HepG2 (cell line): ENCODE measurements around the gene TPM1. TPM values are rescaled to one million over a fixed set of nuclear protein-coding genes. Genes with fewer than 3 reads are reported as not detected.

Experiments
- ATAC-seq: fragments of 200-7000 bp; cut with Tn5 transposase; 3 replicates; pipeline ENCODE4 v1.9.1; 2020; ENCODE audit warnings: mild to moderate bottlenecking, moderate library complexity
- BruUV-seq: library from RNA; stranded (reverse); fragments of 400-500 nt; replicated peaks from 2 replicates; lab custom pipeline; 2021; lab: Mats Ljungman, UMichigan
- CTCF ChIA-PET: fragments of 300-600 bp; formaldehyde crosslinking; extraction: SDS; loops from one replicate; lab custom pipeline; 2021; ENCODE audit warnings: low total read pairs, inconsistent platforms, low intra/inter-chr PET ratio; lab: Yijun Ruan, JAX
- POLR2A ChIA-PET: fragments of 350-600 bp; sonication (Branson Sonifier 250); formaldehyde crosslinking; loops from one replicate; lab custom pipeline; 2020; ENCODE audit warnings: antibody characterized with exemption, inconsistent platforms; lab: Yijun Ruan, JAX
- DNase-seq: peaks from one replicate; pipeline ENCODE4 v3.0.0-alpha.2; 2015; ENCODE audit warnings: low spot score
- FAIRE-seq: peaks from 3 replicates; lab custom pipeline; 2011; peaks lifted over from hg19 to GRCh38; lab: Jason Lieb, UNC
- H2AFZ ChIP-seq: one replicate; pipeline ENCODE4 v1.6.1; 2011; ENCODE audit warnings: low read length, inconsistent platforms
- H3K27ac ChIP-seq: fragments of 300-600 bp; 3 replicates; pipeline ENCODE4 v1.8.0; 2011; ENCODE audit warnings: mixed run types, mild to moderate bottlenecking, mixed read lengths, low read length, inconsistent platforms; ENCODE audit not compliant: insufficient read depth; ENCODE audit errors: extremely low read length
- H3K27me3 ChIP-seq, 2 experiments: fragments of 200-600 bp in 1 of 2; 2 replicates in 1 of 2; 3 replicates in 1 of 2; pipeline versions ENCODE4 v1.6.0 to v1.8.0; 2011; ENCODE audit warnings: low read length in 2 of 2, mild to moderate bottlenecking in 2 of 2, moderate library complexity in 2 of 2, inconsistent platforms in 1 of 2; ENCODE audit not compliant: insufficient read depth in 2 of 2, control insufficient read depth in 1 of 2
- H3K36me3 ChIP-seq, 2 experiments: fragments of 200-600 bp in 1 of 2; replicated peaks in 1 of 2; 2 replicates in 1 of 2; 3 replicates in 1 of 2; pipeline versions ENCODE4 v1.5.1 to v1.8.0; 2011; ENCODE audit warnings: low read length in 2 of 2, inconsistent platforms in 1 of 2; ENCODE audit not compliant: insufficient read depth in 2 of 2, control insufficient read depth in 1 of 2
- H3K4me1 ChIP-seq: 2 replicates; pipeline ENCODE4 v1.5.1; 2012; ENCODE audit warnings: low read length, inconsistent platforms; ENCODE audit not compliant: insufficient read depth
- H3K4me2 ChIP-seq: 2 replicates; pipeline ENCODE4 v1.6.0; 2011; ENCODE audit warnings: low read depth, low read length, inconsistent platforms
- H3K4me3 ChIP-seq, 3 experiments: fragments of 200-600 bp in 1 of 3; sonication (generic), shearing (Covaris generic) in 1 of 3; replicated peaks in 1 of 3; 2 replicates each; pipeline ENCODE4 v1.5.1; 2011 to 2016; ENCODE audit warnings: low read length in 3 of 3, inconsistent platforms in 2 of 3, low read depth in 2 of 3, mild to moderate bottlenecking in 2 of 3, control low read depth in 1 of 3, mixed read lengths in 1 of 3; ENCODE audit not compliant: insufficient read depth in 1 of 3
- H3K79me2 ChIP-seq: one replicate; pipeline ENCODE4 v1.6.1; 2011; ENCODE audit warnings: low read length, inconsistent platforms; ENCODE audit not compliant: insufficient read depth
- H3K9ac ChIP-seq: 2 replicates; pipeline ENCODE4 v1.6.0; 2011; ENCODE audit warnings: mild to moderate bottlenecking, low read depth, low read length, inconsistent platforms; ENCODE audit not compliant: insufficient read depth
- H3K9me3 ChIP-seq: 2 replicates; pipeline ENCODE4 v1.5.1; 2012; ENCODE audit warnings: mild to moderate bottlenecking, low read length
- H4K20me1 ChIP-seq: 2 replicates; pipeline ENCODE4 v1.6.0; 2011; ENCODE audit warnings: inconsistent platforms, mild to moderate bottlenecking, low read length, moderate library complexity; ENCODE audit not compliant: insufficient read depth
- AGO1 ChIP-seq: fragments of 200-400 bp; formaldehyde crosslinking; IDR thresholded peaks from 2 replicates; pipeline ENCODE4 v1.6.1; 2017; ENCODE audit warnings: mild to moderate bottlenecking, low read depth, low read length, moderate library complexity; ENCODE audit not compliant: poor library complexity, severe bottlenecking
- ELF4 ChIP-seq: sonication (generic); formaldehyde crosslinking; IDR thresholded peaks from 2 replicates; pipeline ENCODE4 v1.5.0; 2020; ENCODE audit warnings: missing genetic modification reagents, mild to moderate bottlenecking, moderate library complexity, borderline replicate concordance
- FOXC1 ChIP-seq: sonication (generic); formaldehyde crosslinking; IDR thresholded peaks from 2 replicates; pipeline ENCODE4 v1.8.0; 2022; ENCODE audit warnings: mild to moderate bottlenecking, missing genetic modification reagents, borderline replicate concordance
- HOXA7 ChIP-seq: sonication (generic); formaldehyde crosslinking; IDR thresholded peaks from 2 replicates; pipeline ENCODE4 v1.8.1; 2022; ENCODE audit warnings: mild to moderate bottlenecking, missing genetic modification reagents, moderate library complexity
- SAP130 ChIP-seq: IDR thresholded peaks from 2 replicates; pipeline ENCODE4 v1.6.1; 2016; ENCODE audit warnings: low read depth
- SOX13 ChIP-seq, 3 experiments: fragments of 450-650 bp in 1 of 3; sonication (generic) in 1 of 3; formaldehyde crosslinking in 1 of 3; IDR thresholded peaks in 2 of 3; conservative IDR thresholded peaks in 1 of 3; 2 replicates each; pipeline versions ENCODE4 v1.5.0 to v1.6.1; 2016 to 2020; ENCODE audit warnings: antibody characterized with exemption in 1 of 3, mild to moderate bottlenecking in 1 of 3, missing compliant biosample characterization in 1 of 3, missing genetic modification reagents in 1 of 3, moderate library complexity in 1 of 3
- TBP ChIP-seq: sonication (generic); formaldehyde crosslinking; IDR thresholded peaks from 2 replicates; pipeline ENCODE4 v1.5.0; 2020; ENCODE audit warnings: missing genetic modification reagents
- ZC3H4 ChIP-seq: sonication (generic); formaldehyde crosslinking; IDR thresholded peaks from 2 replicates; pipeline ENCODE4 v1.4.0; 2020; ENCODE audit warnings: missing genetic modification reagents, borderline replicate concordance
- ZFP36L2 ChIP-seq: sonication (generic); formaldehyde crosslinking; IDR thresholded peaks from 2 replicates; pipeline ENCODE4 v1.4.0; 2020; ENCODE audit warnings: missing genetic modification reagents
- ZKSCAN5 ChIP-seq: sonication (generic); formaldehyde crosslinking; IDR thresholded peaks from 2 replicates; pipeline ENCODE4 v1.5.1; 2020; ENCODE audit warnings: mild to moderate bottlenecking, missing genetic modification reagents
- ZNF337 ChIP-seq: sonication (generic); formaldehyde crosslinking; IDR thresholded peaks from 2 replicates; pipeline ENCODE4 v1.5.1; 2020; ENCODE audit warnings: missing genetic modification reagents, low read depth, mild to moderate bottlenecking, borderline replicate concordance
- WGBS: methylation state at CpG from one replicate; pipeline ENCODE4 v1.1.6; 2017; ENCODE audit warnings: low lambda C conversion rate; 5-methylcytosine and 5-hydroxymethylcytosine counted together
- in situ Hi-C: cut with HindIII; loops from 2 replicates; pipeline ENCODE4 v1.10.0; 2017; ENCODE audit warnings: low pct_unique_long_range_greater_than_20kb; ENCODE audit not compliant: extremely low pct_ligation_motif_present
- intact Hi-C: fragments of 100-400 bp; cut with micrococcal nuclease; formaldehyde crosslinking; loops from one replicate; pipeline ENCODE4 v1.10.0; 2022; ENCODE audit not compliant: unreplicated experiment
- polyA plus RNA-seq, 8 experiments: library from polyadenylated mRNA; depleted of rRNA in 3 of 8; stranded (reverse) in 7 of 8; unstranded in 1 of 8; fragments of >200 nt; fragmentation: Illumina TruSeq in 4 of 8; extraction: Trizol in 4 of 8; gene quantifications; 2 replicates each; pipeline versions ENCODE4 v1.2.1 to v1.2.3, GENCODE V29; 2011 to 2016; ENCODE audit warnings: low read depth in 4 of 8, missing spikeins in 1 of 8, mixed read lengths in 1 of 8; ENCODE audit not compliant: insufficient read depth in 1 of 8
- total RNA-seq, 5 experiments: library from RNA; depleted of rRNA; stranded (reverse); fragments of >200 nt; fragmentation: Illumina TruSeq; extraction: Trizol; gene quantifications; 2 replicates each; pipeline ENCODE4 v1.2.3, GENCODE V29; 2016; ENCODE audit warnings: low read depth in 1 of 5
- TF ChIP-seq, protein P1 (sequence below): sonication (generic); IDR thresholded peaks from 2 replicates; pipeline ENCODE4 v1.6.1; 2016; ENCODE audit warnings: low read depth, borderline replicate concordance
- TF ChIP-seq, protein P2 (sequence below): sonication (generic); formaldehyde crosslinking; IDR thresholded peaks from 2 replicates; pipeline ENCODE4 v1.4.0; 2020; ENCODE audit warnings: low read depth, missing genetic modification reagents
- TF ChIP-seq, protein P3 (sequence below): conservative IDR thresholded peaks from 2 replicates; pipeline ENCODE4 v1.6.1; 2018; ENCODE audit warnings: missing genetic modification reagents
- TF ChIP-seq, protein P4 (sequence below): sonication (generic); formaldehyde crosslinking; IDR thresholded peaks from 2 replicates; pipeline ENCODE4 v1.9.0; 2022; ENCODE audit warnings: low read depth, missing genetic modification reagents

TPM1 gene
- total and polyA plus RNA-seq, 2 of the 13 experiments (the other 11 are each of a cell fraction or from before 2014, with no cell fraction given), result 98.9 to 109 TPM

DNA sequence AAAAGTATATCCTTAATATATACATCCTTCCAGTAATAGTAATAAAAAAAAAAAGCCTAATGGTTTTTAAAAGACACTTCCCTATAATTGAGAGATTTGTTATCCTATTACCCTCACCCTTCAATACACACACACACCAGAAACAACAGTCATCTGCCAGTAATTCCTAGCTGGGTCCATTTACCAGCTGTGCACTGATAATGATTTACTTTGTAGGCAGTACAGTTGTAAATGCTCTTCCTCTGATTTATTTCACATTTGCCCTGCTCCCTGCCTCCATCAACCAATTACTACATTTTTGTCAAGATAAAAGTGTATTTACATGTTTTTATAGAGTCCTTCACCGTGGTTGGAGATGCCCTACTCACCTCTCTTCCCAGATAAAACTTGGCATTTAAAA is 12.4 kb downstream of the TPM1 start (continued):
- TF ChIP-seq ZC3H4 (CRISPR knock-in tag) (no peak), FOXC1 (CRISPR knock-in tag) (no peak), ZKSCAN5 (no peak), SOX13 (IDR thresholded peaks at IDR 0.05) (no peak), SOX13 (CRISPR knock-in tag; conservative IDR thresholded peaks at IDR 0.05 in 1 of 2, IDR thresholded peaks at IDR 0.05 in 1 of 2) (peak in 1 of 2 experiments; percentile 6; a peak in 1 of 4 replicates), SAP130 (CRISPR knock-in tag) (peak; percentile 27; the same call in 1 of the 2 replicates)
- TF ChIP-seq, protein P1, sequence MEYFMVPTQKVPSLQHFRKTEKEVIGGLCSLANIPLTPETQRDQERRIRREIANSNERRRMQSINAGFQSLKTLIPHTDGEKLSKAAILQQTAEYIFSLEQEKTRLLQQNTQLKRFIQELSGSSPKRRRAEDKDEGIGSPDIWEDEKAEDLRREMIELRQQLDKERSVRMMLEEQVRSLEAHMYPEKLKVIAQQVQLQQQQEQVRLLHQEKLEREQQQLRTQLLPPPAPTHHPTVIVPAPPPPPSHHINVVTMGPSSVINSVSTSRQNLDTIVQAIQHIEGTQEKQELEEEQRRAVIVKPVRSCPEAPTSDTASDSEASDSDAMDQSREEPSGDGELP, result peak; percentile 75; the same call in 1 of the 2 replicates
- TF ChIP-seq, protein P2, sequence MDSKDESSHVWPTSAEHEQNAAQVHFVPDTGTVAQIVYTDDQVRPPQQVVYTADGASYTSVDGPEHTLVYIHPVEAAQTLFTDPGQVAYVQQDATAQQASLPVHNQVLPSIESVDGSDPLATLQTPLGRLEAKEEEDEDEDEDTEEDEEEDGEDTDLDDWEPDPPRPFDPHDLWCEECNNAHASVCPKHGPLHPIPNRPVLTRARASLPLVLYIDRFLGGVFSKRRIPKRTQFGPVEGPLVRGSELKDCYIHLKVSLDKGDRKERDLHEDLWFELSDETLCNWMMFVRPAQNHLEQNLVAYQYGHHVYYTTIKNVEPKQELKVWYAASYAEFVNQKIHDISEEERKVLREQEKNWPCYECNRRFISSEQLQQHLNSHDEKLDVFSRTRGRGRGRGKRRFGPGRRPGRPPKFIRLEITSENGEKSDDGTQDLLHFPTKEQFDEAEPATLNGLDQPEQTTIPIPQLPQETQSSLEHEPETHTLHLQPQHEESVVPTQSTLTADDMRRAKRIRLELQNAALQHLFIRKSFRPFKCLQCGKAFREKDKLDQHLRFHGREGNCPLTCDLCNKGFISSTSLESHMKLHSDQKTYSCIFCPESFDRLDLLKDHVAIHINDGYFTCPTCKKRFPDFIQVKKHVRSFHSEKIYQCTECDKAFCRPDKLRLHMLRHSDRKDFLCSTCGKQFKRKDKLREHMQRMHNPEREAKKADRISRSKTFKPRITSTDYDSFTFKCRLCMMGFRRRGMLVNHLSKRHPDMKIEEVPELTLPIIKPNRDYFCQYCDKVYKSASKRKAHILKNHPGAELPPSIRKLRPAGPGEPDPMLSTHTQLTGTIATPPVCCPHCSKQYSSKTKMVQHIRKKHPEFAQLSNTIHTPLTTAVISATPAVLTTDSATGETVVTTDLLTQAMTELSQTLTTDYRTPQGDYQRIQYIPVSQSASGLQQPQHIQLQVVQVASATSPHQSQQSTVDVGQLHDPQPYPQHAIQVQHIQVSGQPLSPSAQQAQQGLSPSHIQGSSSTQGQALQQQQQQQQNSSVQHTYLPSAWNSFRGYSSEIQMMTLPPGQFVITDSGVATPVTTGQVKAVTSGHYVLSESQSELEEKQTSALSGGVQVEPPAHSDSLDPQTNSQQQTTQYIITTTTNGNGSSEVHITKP (CRISPR knock-in tag), result no peak
- TF ChIP-seq, all 625 proteins: peak for 4

DNA sequence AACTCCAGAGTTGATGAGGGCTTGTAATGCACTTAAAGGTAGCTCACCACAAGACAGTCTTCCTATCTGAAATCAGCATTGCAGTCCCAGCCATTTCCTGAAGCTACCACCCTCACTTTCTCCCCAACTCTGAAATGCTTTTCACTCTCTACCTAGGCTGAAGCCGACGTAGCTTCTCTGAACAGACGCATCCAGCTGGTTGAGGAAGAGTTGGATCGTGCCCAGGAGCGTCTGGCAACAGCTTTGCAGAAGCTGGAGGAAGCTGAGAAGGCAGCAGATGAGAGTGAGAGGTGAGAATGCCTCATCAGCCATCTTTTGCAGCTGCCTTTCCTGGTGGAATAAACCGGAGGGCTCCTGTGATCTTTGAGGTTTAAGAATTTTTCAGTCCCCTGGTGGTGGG is 14.3 kb downstream of the TPM1 start:
- intact Hi-C loops (no loop called here), in situ Hi-C loops (no loop called here)
- FAIRE-seq (no peak), DNase-seq (no peak), ATAC-seq (no peak)
- no peak overlapping the region for H2AFZ ChIP-seq
- POLR2A ChIA-PET, result interaction anchor here (1.1 to 1.9 kb wide), 2 partner anchors 9 to 10 kb away, joined by 3 to 5 read pairs; no protein-coding TSS in a partner anchor
- peaks cover 21 to 50% of the 10 kb centered on the region in 2 experiments for H3K36me3 ChIP-seq
- peaks cover 47% of the 10 kb centered on the region for H3K4me1 ChIP-seq
- H3K9ac ChIP-seq, result no peak overlapping the region
- H3K4me2 ChIP-seq, result no peak overlapping the region
- 95% methylated on average over 6 of the region's 6 CpGs for WGBS
- no peaks in the 10 kb centered on the region for H4K20me1 ChIP-seq
- no peaks in the 10 kb centered on the region for H3K9me3 ChIP-seq
- no peaks in the 10 kb centered on the region for H3K27me3 ChIP-seq
- CTCF ChIA-PET, result no interaction called here
- H3K79me2 ChIP-seq, result peaks cover 35% of the 10 kb centered on the region
- no TSS peak for BruUV-seq
- H3K27ac ChIP-seq, result no peak overlapping the region
- H3K4me3 ChIP-seq, result no peak overlapping the region
- no peak for TF ChIP-seq TBP (CRISPR knock-in tag)
- TF ChIP-seq ZNF337, result no peak
- no peak for TF ChIP-seq HOXA7 (CRISPR knock-in tag)
- TF ChIP-seq, protein P3, sequence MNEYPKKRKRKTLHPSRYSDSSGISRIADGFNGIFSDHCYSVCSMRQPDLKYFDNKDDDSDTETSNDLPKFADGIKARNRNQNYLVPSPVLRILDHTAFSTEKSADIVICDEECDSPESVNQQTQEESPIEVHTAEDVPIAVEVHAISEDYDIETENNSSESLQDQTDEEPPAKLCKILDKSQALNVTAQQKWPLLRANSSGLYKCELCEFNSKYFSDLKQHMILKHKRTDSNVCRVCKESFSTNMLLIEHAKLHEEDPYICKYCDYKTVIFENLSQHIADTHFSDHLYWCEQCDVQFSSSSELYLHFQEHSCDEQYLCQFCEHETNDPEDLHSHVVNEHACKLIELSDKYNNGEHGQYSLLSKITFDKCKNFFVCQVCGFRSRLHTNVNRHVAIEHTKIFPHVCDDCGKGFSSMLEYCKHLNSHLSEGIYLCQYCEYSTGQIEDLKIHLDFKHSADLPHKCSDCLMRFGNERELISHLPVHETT (CRISPR knock-in tag), result no peak
- TF ChIP-seq, protein P4, sequence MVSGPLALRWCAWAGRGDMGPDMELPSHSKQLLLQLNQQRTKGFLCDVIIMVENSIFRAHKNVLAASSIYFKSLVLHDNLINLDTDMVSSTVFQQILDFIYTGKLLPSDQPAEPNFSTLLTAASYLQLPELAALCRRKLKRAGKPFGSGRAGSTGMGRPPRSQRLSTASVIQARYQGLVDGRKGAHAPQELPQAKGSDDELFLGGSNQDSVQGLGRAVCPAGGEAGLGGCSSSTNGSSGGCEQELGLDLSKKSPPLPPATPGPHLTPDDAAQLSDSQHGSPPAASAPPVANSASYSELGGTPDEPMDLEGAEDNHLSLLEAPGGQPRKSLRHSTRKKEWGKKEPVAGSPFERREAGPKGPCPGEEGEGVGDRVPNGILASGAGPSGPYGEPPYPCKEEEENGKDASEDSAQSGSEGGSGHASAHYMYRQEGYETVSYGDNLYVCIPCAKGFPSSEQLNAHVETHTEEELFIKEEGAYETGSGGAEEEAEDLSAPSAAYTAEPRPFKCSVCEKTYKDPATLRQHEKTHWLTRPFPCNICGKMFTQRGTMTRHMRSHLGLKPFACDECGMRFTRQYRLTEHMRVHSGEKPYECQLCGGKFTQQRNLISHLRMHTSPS (CRISPR knock-in tag), result no peak
- no peak for TF ChIP-seq ZFP36L2 (CRISPR knock-in tag)
- no peak for TF ChIP-seq ELF4 (CRISPR knock-in tag)
- TF ChIP-seq AGO1, result no peak
